Activated T-cell treated with anti-CD3 and anti-CD28 coated beads, Interleukin-2, amount 50 U/mL, for 48 hours (primary cell): ENCODE measurements around the gene EBF4.
"Not testable (repeated sequence)": the region's sequence is repeated elsewhere in the genome, so short reads cannot be mapped to it uniquely, and the experiment has no call there.

Experiments used
- DNase-seq, 2 experiments: peaks; one replicate each; pipeline ENCODE4 v3.0.0-alpha.2; 2020

EBF4 gene

GRCh38 chr20:2797136-2797983 is 104.8 kb downstream of the EBF4 start:
- DNase-seq: no peak

- no peak for DNase-seq
Measured at GRCh38 chr20:2798095-2798805, 105.7 kb downstream of the EBF4 start.

- DNase-seq: no peak
Measured at GRCh38 chr20:2798814-2799213, 106.2 kb downstream of the EBF4 start.

- DNase-seq: no peak
Measured at GRCh38 chr20:2799271-2799670, 106.7 kb downstream of the EBF4 start.

GRCh38 chr20:2799688-2800520 is 107.3 kb downstream of the EBF4 start:
- peak; percentile 41 to 48 for DNase-seq

GRCh38 chr20:2800521-2801285 is 108.1 kb downstream of the EBF4 start, which contains the start of gene CPXM1:
Gene CPXM1 (minus strand): TSS chr20:2800627. CDS start chr20:2800572, 55 bp downstream.
- peak; percentile 43 to 54 for DNase-seq

GRCh38 chr20:2801286-2801728 is 108.7 kb downstream of the EBF4 start:
- DNase-seq: peak in 1 of 2 experiments; percentile 34

- no peak for DNase-seq
Measured at GRCh38 chr20:2804041-2804828, 111.7 kb downstream of the EBF4 start.

- DNase-seq: no peak
Measured at GRCh38 chr20:2804852-2805688, 112.5 kb downstream of the EBF4 start.

GRCh38 chr20:2805689-2806350 is 113.2 kb downstream of the EBF4 start:
- DNase-seq: no peak

GRCh38 chr20:2806351-2806701 is 113.7 kb downstream of the EBF4 start:
- no peak for DNase-seq

- no peak for DNase-seq
Measured at GRCh38 chr20:2807019-2807418, 114.4 kb downstream of the EBF4 start.

GRCh38 chr20:2807929-2808328 is 115.3 kb downstream of the EBF4 start:
- not testable (repeated sequence) for DNase-seq

GRCh38 chr20:2809690-2810089 is 117.1 kb downstream of the EBF4 start:
- no peak for DNase-seq
